Upper lobe of left lung (tissue), 6 donors: Measurements from ENCODE around the gene FFAR2. TPM values are rescaled to one million over a fixed set of nuclear protein-coding genes. Genes with fewer than 3 reads are reported as not detected.
"Not testable (repeated sequence)": the region's sequence is repeated elsewhere in the genome, so short reads cannot be mapped to it uniquely, and the experiment has no call there.

Experiments used
- ATAC-seq, 2 donors: fragments of 200-7000 bp; cut with Tn5 transposase; one replicate each; pipeline ENCODE4 v1.9.1; 2022; ENCODE audit warnings: mild to moderate bottlenecking in 2 of 2, moderate library complexity in 2 of 2; ENCODE audit not compliant: low FRiP score in 2 of 2
- DNase-seq, 2 donors: peaks; one replicate each; pipeline ENCODE4 v3.0.0-alpha.2; 2019 to 2020
- H3K27ac ChIP-seq, 4 donors: fragments of 200-600 bp; sonication (generic); one replicate each; pipeline ENCODE4 v1.5.1; 2016 to 2019
- H3K27me3 ChIP-seq, 4 donors: fragments of 200-600 bp; sonication (generic); one replicate each; pipeline ENCODE4 v1.5.1; 2017 to 2019
- H3K36me3 ChIP-seq, 4 donors: fragments of 200-600 bp; sonication (generic); one replicate each; pipeline ENCODE4 v1.5.1; 2016 to 2019
- H3K4me1 ChIP-seq, 4 donors: fragments of 200-600 bp; sonication (generic); one replicate each; pipeline ENCODE4 v1.5.1; 2018 to 2019
- H3K4me3 ChIP-seq, 4 donors: fragments of 200-600 bp; sonication (generic); one replicate each; pipeline ENCODE4 v1.5.1; 2017 to 2019; ENCODE audit warnings: mild to moderate bottlenecking in 2 of 4, moderate library complexity in 1 of 4
- H3K9me3 ChIP-seq, 4 donors: fragments of 200-600 bp; sonication (generic); one replicate each; pipeline ENCODE4 v1.5.1; 2018 to 2019
- EP300 ChIP-seq, 4 donors: sonication (generic); formaldehyde crosslinking; IDR thresholded peaks; one replicate each; pipeline ENCODE4 v1.5.1; 2017; ENCODE audit warnings: antibody characterized with exemption in 4 of 4, control low read depth in 2 of 4
- POLR2A ChIP-seq, 4 donors: fragments of 450-650 bp; IDR thresholded peaks; one replicate each; pipeline ENCODE4 v1.5.1; 2016 to 2017; ENCODE audit warnings: antibody characterized with exemption in 4 of 4, mild to moderate bottlenecking in 2 of 4
- POLR2AphosphoS5 ChIP-seq, 2 donors: sonication (generic); formaldehyde crosslinking; IDR thresholded peaks; one replicate each; pipeline ENCODE4 v1.5.1; 2017; ENCODE audit warnings: antibody characterized with exemption in 2 of 2
- WGBS, 2 donors: methylation state at CpG; one replicate each; pipeline ENCODE4 v1.1.5; 2017 to 2018; 5-methylcytosine and 5-hydroxymethylcytosine counted together
- total RNA-seq, 6 donors: library from RNA; depleted of rRNA in 4 of 6; stranded (reverse); fragments of >200 nt in 4 of 6; gene quantifications; one replicate each; pipeline versions ENCODE4 v1.1.0 to v1.2.1, GENCODE V29; 2016 to 2021
- TF ChIP-seq, protein P1 (sequence below), 6 experiments: fragments of 450-650 bp in 4 of 6; fragments of 200-600 bp in 2 of 6; sonication (generic) in 2 of 6; IDR thresholded peaks; one replicate each; pipeline ENCODE4 v1.5.1; 2016 to 2019; ENCODE audit warnings: antibody characterized with exemption in 6 of 6
- donor health status: DM: no; HTN: no; CAD: no; lungs with moderate emphysema.
- donor health status: DM: no; HTN: yes; CAD: no; lungs with severe emphysema.

FFAR2 gene
- total RNA-seq, 6 donors from 2014 or later = 0.22 to 9.0 (median 2.1) TPM; not detected in 1

DNA sequence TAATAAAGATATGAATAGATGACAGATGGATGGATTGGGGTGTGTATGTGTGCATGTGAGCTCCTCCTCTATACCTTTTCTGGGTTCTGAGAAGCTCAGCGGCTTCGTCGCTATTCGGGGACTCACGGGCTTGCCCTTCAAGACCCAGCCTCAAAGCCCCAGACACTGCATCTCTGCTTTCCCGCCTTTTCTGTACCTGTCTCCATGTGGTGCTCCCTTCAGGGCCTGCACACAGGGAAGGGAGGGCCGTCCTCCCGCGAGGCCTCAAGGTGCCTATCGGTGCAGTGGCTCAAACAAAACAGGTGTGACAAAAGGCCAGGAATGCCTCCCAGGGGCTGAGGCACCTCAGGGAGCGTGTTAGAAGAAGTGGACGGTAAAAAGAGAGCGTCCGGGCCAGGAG, 26.0 kb downstream of the FFAR2 start:
- no peaks in the 10 kb centered on the region for H3K9me3 ChIP-seq
- no peaks in the 10 kb centered on the region for H3K36me3 ChIP-seq
- WGBS, 2 donors = 93 to 95% methylated on average over 10 to 14 of the region's 14 CpGs
- no peaks in the 10 kb centered on the region for H3K4me1 ChIP-seq
- TF ChIP-seq EP300 (IDR thresholded peaks at IDR 0.05) = no peak
- H3K4me3 ChIP-seq = no peak overlapping the region
- DNase-seq = no peak
- H3K27me3 ChIP-seq = no peaks in the 10 kb centered on the region
- ATAC-seq = no peak
- no peak overlapping the region for H3K27ac ChIP-seq

- 87 to 93% methylated on average over 7 of the region's 7 CpGs for WGBS, 2 donors
- H3K9me3 ChIP-seq, H3K4me1 ChIP-seq, ATAC-seq, H3K4me3 ChIP-seq, DNase-seq, H3K36me3 ChIP-seq, H3K27me3 ChIP-seq, H3K27ac ChIP-seq: not testable (repeated sequence)
Measured at GRCh38 chr19:35474594-35474993, 26.5 kb downstream of the FFAR2 start.

GRCh38 chr19:35476149-35476548, 28.1 kb downstream of the FFAR2 start:
- ATAC-seq (no peak), DNase-seq (no peak)
- no peak for TF ChIP-seq POLR2A (IDR thresholded peaks at IDR 0.05)
- TF ChIP-seq, protein P1, sequence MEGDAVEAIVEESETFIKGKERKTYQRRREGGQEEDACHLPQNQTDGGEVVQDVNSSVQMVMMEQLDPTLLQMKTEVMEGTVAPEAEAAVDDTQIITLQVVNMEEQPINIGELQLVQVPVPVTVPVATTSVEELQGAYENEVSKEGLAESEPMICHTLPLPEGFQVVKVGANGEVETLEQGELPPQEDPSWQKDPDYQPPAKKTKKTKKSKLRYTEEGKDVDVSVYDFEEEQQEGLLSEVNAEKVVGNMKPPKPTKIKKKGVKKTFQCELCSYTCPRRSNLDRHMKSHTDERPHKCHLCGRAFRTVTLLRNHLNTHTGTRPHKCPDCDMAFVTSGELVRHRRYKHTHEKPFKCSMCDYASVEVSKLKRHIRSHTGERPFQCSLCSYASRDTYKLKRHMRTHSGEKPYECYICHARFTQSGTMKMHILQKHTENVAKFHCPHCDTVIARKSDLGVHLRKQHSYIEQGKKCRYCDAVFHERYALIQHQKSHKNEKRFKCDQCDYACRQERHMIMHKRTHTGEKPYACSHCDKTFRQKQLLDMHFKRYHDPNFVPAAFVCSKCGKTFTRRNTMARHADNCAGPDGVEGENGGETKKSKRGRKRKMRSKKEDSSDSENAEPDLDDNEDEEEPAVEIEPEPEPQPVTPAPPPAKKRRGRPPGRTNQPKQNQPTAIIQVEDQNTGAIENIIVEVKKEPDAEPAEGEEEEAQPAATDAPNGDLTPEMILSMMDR (IDR thresholded peaks at IDR 0.05) = no peak
- TF ChIP-seq POLR2AphosphoS5 (IDR thresholded peaks at IDR 0.05) = no peak
- TF ChIP-seq EP300 (IDR thresholded peaks at IDR 0.05) = no peak
- Histone ChIP-seq H3K27ac (no peak overlapping the region), H3K4me3 (no peak overlapping the region), H3K9me3 (no peaks in the 10 kb centered on the region), H3K36me3 (no peaks in the 10 kb centered on the region), H3K27me3 (no peaks in the 10 kb centered on the region), H3K4me1 (no peaks in the 10 kb centered on the region)
- 63 to 72% methylated on average over 4 of the region's 4 CpGs for WGBS, 2 donors

DNA sequence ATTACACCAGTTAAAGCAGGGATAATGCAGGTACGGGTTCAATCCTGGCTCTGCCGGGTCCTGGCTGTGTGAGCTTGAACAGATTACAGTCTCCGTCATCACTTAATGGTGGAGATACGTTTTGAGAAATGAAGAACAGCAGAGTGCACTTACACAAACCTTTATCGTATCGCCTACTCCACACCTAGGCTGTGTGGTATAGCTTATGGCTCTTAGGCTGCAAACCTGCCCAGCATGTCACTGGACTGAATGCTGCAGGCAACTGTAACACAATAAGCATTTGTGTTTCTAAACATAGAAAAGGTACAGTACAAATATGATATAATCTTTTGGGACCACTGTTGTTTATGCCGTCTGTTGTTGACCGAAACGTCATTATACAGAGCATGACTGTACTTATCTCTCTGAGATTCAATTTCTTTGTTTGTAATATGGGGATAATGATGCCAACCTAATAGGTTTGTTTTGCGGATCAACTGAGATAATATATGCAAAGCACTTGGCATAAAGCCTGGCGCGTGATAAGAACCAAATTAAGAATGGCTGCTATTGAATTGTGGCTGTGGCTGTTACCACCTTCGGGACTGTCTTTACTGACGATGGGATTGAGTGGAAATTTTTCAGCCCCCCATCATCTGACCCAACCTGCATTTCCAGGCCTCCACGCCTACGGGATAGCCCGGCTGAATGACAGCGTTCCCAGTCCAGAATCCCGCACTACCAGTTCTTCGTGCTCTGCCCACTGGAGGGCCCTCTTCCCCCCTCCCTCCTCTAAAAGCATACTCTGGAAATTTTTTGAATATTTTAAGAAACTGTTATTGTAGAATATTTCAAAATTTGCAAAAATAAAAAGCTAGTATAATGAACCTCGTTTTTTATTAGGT, 31.0 kb downstream of the FFAR2 start:
- DNase-seq (no peak), ATAC-seq (no peak)
- no peaks in the 10 kb centered on the region for H3K36me3 ChIP-seq
- no peaks in the 10 kb centered on the region for H3K9me3 ChIP-seq
- no peaks in the 10 kb centered on the region for H3K4me1 ChIP-seq
- H3K27me3 ChIP-seq = no peaks in the 10 kb centered on the region
- H3K27ac ChIP-seq = no peak overlapping the region
- no peak overlapping the region for H3K4me3 ChIP-seq
- TF ChIP-seq, protein P1 (IDR thresholded peaks at IDR 0.05) = no peak
- TF ChIP-seq EP300 (IDR thresholded peaks at IDR 0.05) (no peak), POLR2A (IDR thresholded peaks at IDR 0.05) (no peak), POLR2AphosphoS5 (IDR thresholded peaks at IDR 0.05) (no peak)
- WGBS, 2 donors = 63 to 67% methylated on average over 21 of the region's 21 CpGs

DNA sequence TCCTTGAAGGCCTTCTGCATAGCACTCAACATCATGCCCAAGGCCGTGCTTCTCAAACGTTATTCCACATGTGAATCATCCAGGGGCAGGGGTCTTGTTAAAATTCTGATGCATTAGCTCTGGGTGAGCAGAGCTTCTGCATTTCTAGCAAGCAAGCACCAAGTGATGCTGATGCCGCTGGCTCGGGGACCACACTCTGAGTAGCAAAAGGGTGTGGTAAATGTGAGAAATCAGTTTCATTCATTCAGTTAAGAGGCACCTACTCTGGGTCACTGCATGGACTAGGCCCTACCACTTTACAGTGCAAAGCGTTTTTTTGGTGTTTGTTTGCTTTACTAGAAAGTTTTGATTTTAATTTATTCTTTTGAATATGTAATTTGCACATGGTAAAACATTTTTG, 35.0 kb downstream of the FFAR2 start:
- Histone ChIP-seq H3K36me3 (no peaks in the 10 kb centered on the region), H3K4me3 (no peak overlapping the region), H3K27ac (no peak overlapping the region), H3K27me3 (no peaks in the 10 kb centered on the region), H3K4me1 (peaks cover 0 to 6% (median 2%) of the 10 kb centered on the region in 4 donors), H3K9me3 (no peaks in the 10 kb centered on the region)
- ATAC-seq (no peak), DNase-seq (no peak)
- TF ChIP-seq EP300 (IDR thresholded peaks at IDR 0.05) (no peak), POLR2A (IDR thresholded peaks at IDR 0.05) (no peak), POLR2AphosphoS5 (IDR thresholded peaks at IDR 0.05) (no peak)
- TF ChIP-seq, protein P1 (IDR thresholded peaks at IDR 0.05) = no peak
- 72 to 82% methylated on average over 5 of the region's 5 CpGs for WGBS, 2 donors
